ENCODE results near the gene NFASC. TPM values are rescaled to one million over a fixed set of nuclear protein-coding genes. Genes with fewer than 3 reads are reported as not detected.

Gene NFASC
- polyA plus RNA-seq, 3 donors, result 13.3 to 24.7 (median 13.9) TPM

GRCh38 chr1:204924013-204924759 lies 53.5 kb downstream of the NFASC start:
- DNase-seq (ENCODE audit: low read depth in 3 of 3, low spot score in 2 of 3), result no peak

GRCh38 chr1:204925701-204926100 lies 55.0 kb downstream of the NFASC start:
- no peak for DNase-seq (ENCODE audit: low read depth in 3 of 3, low spot score in 2 of 3)

GRCh38 chr1:204927673-204928641 lies 57.3 kb downstream of the NFASC start:
- no peak for DNase-seq (ENCODE audit: low read depth in 3 of 3, low spot score in 2 of 3)

- peak in 2 of 3 donors; percentile 13 to 43 for DNase-seq (ENCODE audit: low read depth in 3 of 3, low spot score in 2 of 3)
Observed at GRCh38 chr1:204928671-204929486, 58.2 kb downstream of the NFASC start.

- no peak for DNase-seq (ENCODE audit: low read depth in 3 of 3, low spot score in 2 of 3)
Observed at GRCh38 chr1:204929487-204930154, 59.0 kb downstream of the NFASC start.

GRCh38 chr1:204930155-204930523 lies 59.5 kb downstream of the NFASC start:
- DNase-seq (ENCODE audit: low read depth in 3 of 3, low spot score in 2 of 3), result no peak

- DNase-seq (ENCODE audit: low read depth in 3 of 3, low spot score in 2 of 3), result no peak
Observed at GRCh38 chr1:204931313-204931712, 60.7 kb downstream of the NFASC start.

GRCh38 chr1:204931768-204932572 lies 61.3 kb downstream of the NFASC start:
- DNase-seq (ENCODE audit: low read depth in 3 of 3, low spot score in 2 of 3), result no peak

- DNase-seq (ENCODE audit: low read depth in 3 of 3, low spot score in 2 of 3), result no peak
Observed at GRCh38 chr1:204932573-204932909, 61.9 kb downstream of the NFASC start.

GRCh38 chr1:204935155-204935554 lies 64.5 kb downstream of the NFASC start:
- DNase-seq (ENCODE audit: low read depth in 3 of 3, low spot score in 2 of 3), result no peak

GRCh38 chr1:204936765-204937164 lies 66.1 kb downstream of the NFASC start:
- no peak for DNase-seq (ENCODE audit: low read depth in 3 of 3, low spot score in 2 of 3)

GRCh38 chr1:204937901-204938300 lies 67.2 kb downstream of the NFASC start:
- no peak for DNase-seq (ENCODE audit: low read depth in 3 of 3, low spot score in 2 of 3)

- no peak for DNase-seq (ENCODE audit: low read depth in 3 of 3, low spot score in 2 of 3)
Observed at GRCh38 chr1:204940591-204940990, 69.9 kb downstream of the NFASC start.

GRCh38 chr1:204941421-204942338 lies 71.0 kb downstream of the NFASC start:
- DNase-seq (ENCODE audit: low read depth in 3 of 3, low spot score in 2 of 3), result peak; percentile 45 to 60 (median 54)

- no peak for DNase-seq (ENCODE audit: low read depth in 3 of 3, low spot score in 2 of 3)
Observed at GRCh38 chr1:204943495-204943894, 72.8 kb downstream of the NFASC start.

- no peak for DNase-seq (ENCODE audit: low read depth in 3 of 3, low spot score in 2 of 3)
Observed at GRCh38 chr1:204944662-204945061, 74.0 kb downstream of the NFASC start.

GRCh38 chr1:204945565-204945977 lies 74.9 kb downstream of the NFASC start:
- no peak for DNase-seq (ENCODE audit: low read depth in 3 of 3, low spot score in 2 of 3)

GRCh38 chr1:204946640-204947039 lies 76.0 kb downstream of the NFASC start:
- DNase-seq (ENCODE audit: low read depth in 3 of 3, low spot score in 2 of 3), result no peak

All from right renal cortex interstitium (tissue), 3 donors.